ENCODE results near the gene ARHGAP21.

DNA sequence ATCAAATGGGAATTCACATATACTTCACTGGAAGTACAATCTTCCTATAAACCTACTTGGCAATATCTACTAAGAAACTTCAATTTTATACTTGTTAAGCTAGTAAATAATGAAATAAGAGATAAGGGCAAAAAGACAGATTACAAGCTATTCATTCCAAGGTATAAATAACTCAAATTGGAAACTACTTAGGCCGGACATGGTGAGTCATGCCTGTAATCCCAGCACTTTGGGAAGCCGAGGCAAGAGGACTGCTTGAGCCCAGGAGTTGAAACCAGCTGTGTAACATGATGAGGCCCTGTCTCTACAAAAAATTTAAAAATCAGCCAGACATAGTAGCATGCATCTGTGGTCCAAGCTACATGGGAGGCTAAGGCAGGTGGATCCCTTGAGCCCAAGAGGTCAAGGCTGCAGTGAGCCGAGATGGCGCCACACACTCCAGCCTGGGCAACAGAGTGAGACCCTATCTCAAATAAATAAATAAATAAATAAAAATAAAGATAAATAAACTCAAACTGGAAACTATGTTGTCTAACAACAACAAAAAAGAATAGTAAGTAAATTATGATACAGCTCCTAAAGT is 37.6 kb downstream of the ARHGAP21 start:
- TF ChIP-seq, protein P1, sequence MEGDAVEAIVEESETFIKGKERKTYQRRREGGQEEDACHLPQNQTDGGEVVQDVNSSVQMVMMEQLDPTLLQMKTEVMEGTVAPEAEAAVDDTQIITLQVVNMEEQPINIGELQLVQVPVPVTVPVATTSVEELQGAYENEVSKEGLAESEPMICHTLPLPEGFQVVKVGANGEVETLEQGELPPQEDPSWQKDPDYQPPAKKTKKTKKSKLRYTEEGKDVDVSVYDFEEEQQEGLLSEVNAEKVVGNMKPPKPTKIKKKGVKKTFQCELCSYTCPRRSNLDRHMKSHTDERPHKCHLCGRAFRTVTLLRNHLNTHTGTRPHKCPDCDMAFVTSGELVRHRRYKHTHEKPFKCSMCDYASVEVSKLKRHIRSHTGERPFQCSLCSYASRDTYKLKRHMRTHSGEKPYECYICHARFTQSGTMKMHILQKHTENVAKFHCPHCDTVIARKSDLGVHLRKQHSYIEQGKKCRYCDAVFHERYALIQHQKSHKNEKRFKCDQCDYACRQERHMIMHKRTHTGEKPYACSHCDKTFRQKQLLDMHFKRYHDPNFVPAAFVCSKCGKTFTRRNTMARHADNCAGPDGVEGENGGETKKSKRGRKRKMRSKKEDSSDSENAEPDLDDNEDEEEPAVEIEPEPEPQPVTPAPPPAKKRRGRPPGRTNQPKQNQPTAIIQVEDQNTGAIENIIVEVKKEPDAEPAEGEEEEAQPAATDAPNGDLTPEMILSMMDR (IDR thresholded peaks at IDR 0.05): no peak
- no peak for TF ChIP-seq POLR2A (IDR thresholded peaks at IDR 0.05)

Measured in testis (tissue), 2 donors.